PC-3 (cell line): ENCODE measurements around the gene BEGAIN.

Experiments used
- CTCF ChIP-seq: fragments of 300-600 bp; sonication (generic); conservative IDR thresholded peaks from 2 replicates; pipeline ENCODE4 v1.5.1; 2017; ENCODE audit warnings: antibody characterized with exemption, low read depth, mild to moderate bottlenecking, low read length
- EZH2phosphoT487 ChIP-seq: fragments of 300-600 bp; sonication (generic); IDR thresholded peaks from 2 replicates; pipeline ENCODE4 v1.6.1; 2018; ENCODE audit warnings: mild to moderate bottlenecking, antibody characterized with exemption, low read length, borderline replicate concordance

GRCh38 chr14:100558226-100558625 is 29.0 kb downstream of the BEGAIN start:
- no peak for TF ChIP-seq CTCF
- no peak for TF ChIP-seq EZH2phosphoT487
